GM23338 (cell line): ENCODE results near the gene CNTNAP2. TPM values are rescaled to one million over a fixed set of nuclear protein-coding genes. Genes with fewer than 3 reads are reported as not detected.

Experiments used
- ATAC-seq: fragments of 200-7000 bp; cut with Tn5 transposase; 3 replicates; pipeline ENCODE4 v1.9.1; 2020
- DNase-seq: peaks from one replicate; pipeline ENCODE4 v3.0.0-alpha.2; 2015; ENCODE audit warnings: low spot score
- H2AFZ ChIP-seq: fragments of 200-600 bp; sonication (generic); 2 replicates; pipeline ENCODE4 v1.8.0; 2016; ENCODE audit warnings: antibody characterized with exemption, mild to moderate bottlenecking, moderate library complexity
- H3F3A ChIP-seq: fragments of 200-600 bp; sonication (generic); replicated peaks from 2 replicates; pipeline ENCODE4 v1.8.0; 2017; ENCODE audit warnings: antibody characterized with exemption, mixed run types, low read depth
- H3K27ac ChIP-seq: fragments of 200-600 bp; sonication (generic); 2 replicates; pipeline ENCODE4 v1.6.1; 2016; ENCODE audit warnings: low read depth
- H3K27me3 ChIP-seq: fragments of 200-600 bp; sonication (generic); 2 replicates; pipeline ENCODE4 v1.8.0; 2016; ENCODE audit warnings: mild to moderate bottlenecking, mixed run types, moderate library complexity; ENCODE audit not compliant: insufficient read depth
- H3K36me3 ChIP-seq: fragments of 200-600 bp; sonication (generic); 2 replicates; pipeline ENCODE4 v1.8.0; 2016; ENCODE audit warnings: mild to moderate bottlenecking; ENCODE audit not compliant: insufficient read depth
- H3K4me1 ChIP-seq: fragments of 200-600 bp; sonication (generic); 2 replicates; pipeline ENCODE4 v1.8.0; 2016; ENCODE audit warnings: mild to moderate bottlenecking, moderate library complexity; ENCODE audit not compliant: insufficient read depth
- H3K4me2 ChIP-seq: fragments of 200-600 bp; sonication (generic); 2 replicates; pipeline ENCODE4 v1.7.1; 2017; ENCODE audit warnings: mixed run types
- H3K4me3 ChIP-seq: fragments of 200-600 bp; sonication (generic); 2 replicates; pipeline ENCODE4 v1.6.1; 2016; ENCODE audit warnings: mixed run types
- H3K79me2 ChIP-seq: fragments of 200-600 bp; sonication (generic); replicated peaks from 2 replicates; pipeline ENCODE4 v1.8.0; 2017; ENCODE audit warnings: mild to moderate bottlenecking; ENCODE audit not compliant: insufficient read depth
- H3K9me2 ChIP-seq: fragments of 200-600 bp; sonication (generic); 2 replicates; pipeline ENCODE4 v1.8.0; 2017; ENCODE audit not compliant: insufficient read depth
- H4K20me1 ChIP-seq: fragments of 200-600 bp; sonication (generic); replicated peaks from 2 replicates; pipeline ENCODE4 v1.8.0; 2017; ENCODE audit warnings: mild to moderate bottlenecking; ENCODE audit not compliant: insufficient read depth
- H3K27ac Mint-ChIP-seq: 2 replicates; pipeline ENCODE4 v1.8.0; 2020; ENCODE audit warnings: inconsistent platforms, mild to moderate bottlenecking, moderate library complexity, mixed read lengths
- H3K27me3 Mint-ChIP-seq: 3 replicates; pipeline ENCODE4 v1.8.0; 2022; ENCODE audit warnings: low read depth, mild to moderate bottlenecking, moderate library complexity, mixed read lengths, inconsistent platforms; ENCODE audit not compliant: insufficient read depth, poor library complexity
- H3K36me3 Mint-ChIP-seq: 3 replicates; pipeline ENCODE4 v1.8.0; 2021; ENCODE audit warnings: low read depth, mild to moderate bottlenecking, inconsistent platforms, moderate library complexity, mixed read lengths
- H3K4me1 Mint-ChIP-seq: 3 replicates; pipeline ENCODE4 v1.8.0; 2020; ENCODE audit warnings: mild to moderate bottlenecking, inconsistent platforms, mixed read lengths
- H3K4me3 Mint-ChIP-seq: 3 replicates; pipeline ENCODE4 v1.8.0; 2021; ENCODE audit warnings: moderate library complexity, mild to moderate bottlenecking, inconsistent platforms, mixed read lengths
- H3K9me3 Mint-ChIP-seq: 3 replicates; pipeline ENCODE4 v1.8.0; 2020; ENCODE audit warnings: moderate library complexity, mild to moderate bottlenecking, inconsistent platforms, mixed read lengths
- EZH2 ChIP-seq: fragments of 200-600 bp; sonication (generic); IDR thresholded peaks from one replicate; pipeline ENCODE4 v1.8.0; 2017; ENCODE audit warnings: antibody characterized with exemption, mild to moderate bottlenecking, low read depth; ENCODE audit not compliant: unreplicated experiment
- JUNB ChIP-seq: IDR thresholded peaks from one replicate; pipeline ENCODE4 v1.6.1; 2016; ENCODE audit warnings: antibody characterized with exemption; ENCODE audit not compliant: unreplicated experiment
- NANOG ChIP-seq: IDR thresholded peaks from 2 replicates; pipeline ENCODE4 v1.6.1; 2016; ENCODE audit warnings: antibody characterized with exemption, borderline replicate concordance
- POLR2AphosphoS5 ChIP-seq: IDR thresholded peaks from 2 replicates; pipeline ENCODE4 v1.6.1; 2016; ENCODE audit warnings: antibody characterized with exemption, low read depth
- ZNF114 ChIP-seq: fragments of 250-450 bp; sonication (Bioruptor Pico); IDR thresholded peaks from 2 replicates; pipeline ENCODE4 v1.5.0; 2020; ENCODE audit warnings: mild to moderate bottlenecking, moderate library complexity
- polyA plus RNA-seq: library from polyadenylated mRNA; unstranded; fragments of >200 nt; fragmentation: Nextera tagmentation; extraction: Ambion mirVana; gene quantifications from 2 replicates; pipeline ENCODE4 v1.2.1, GENCODE V29; 2016
- total RNA-seq: library from RNA; depleted of rRNA; stranded (reverse); fragments of >200 nt; shearing (Covaris generic); gene quantifications from 2 replicates; pipeline ENCODE4 v1.2.3, GENCODE V29; 2014
- TF ChIP-seq, protein P1 (sequence below): IDR thresholded peaks from one replicate; pipeline ENCODE4 v1.6.1; 2018; ENCODE audit warnings: antibody characterized with exemption; ENCODE audit not compliant: unreplicated experiment
- TF ChIP-seq, protein P2 (sequence below): fragments of 250-450 bp; sonication (Bioruptor Pico); IDR thresholded peaks from 2 replicates; pipeline ENCODE4 v1.5.0; 2020; ENCODE audit warnings: mild to moderate bottlenecking, moderate library complexity
- TF ChIP-seq, protein P3 (sequence below): IDR thresholded peaks from 2 replicates; pipeline ENCODE4 v1.6.1; 2016; ENCODE audit warnings: antibody characterized with exemption
- TF ChIP-seq, protein P4 (sequence below), 2 experiments: fragments of 200-600 bp in 1 of 2; sonication (generic) in 1 of 2; conservative IDR thresholded peaks; 2 replicates each; pipeline versions ENCODE4 v1.5.1 to v1.6.1; 2016 to 2017; ENCODE audit warnings: antibody characterized with exemption in 2 of 2, low read depth in 2 of 2, mild to moderate bottlenecking in 2 of 2, moderate library complexity in 1 of 2

Gene CNTNAP2
- total and polyA plus RNA-seq, 2 experiments from 2014 or later = 38.2 to 61.3 TPM

DNA sequence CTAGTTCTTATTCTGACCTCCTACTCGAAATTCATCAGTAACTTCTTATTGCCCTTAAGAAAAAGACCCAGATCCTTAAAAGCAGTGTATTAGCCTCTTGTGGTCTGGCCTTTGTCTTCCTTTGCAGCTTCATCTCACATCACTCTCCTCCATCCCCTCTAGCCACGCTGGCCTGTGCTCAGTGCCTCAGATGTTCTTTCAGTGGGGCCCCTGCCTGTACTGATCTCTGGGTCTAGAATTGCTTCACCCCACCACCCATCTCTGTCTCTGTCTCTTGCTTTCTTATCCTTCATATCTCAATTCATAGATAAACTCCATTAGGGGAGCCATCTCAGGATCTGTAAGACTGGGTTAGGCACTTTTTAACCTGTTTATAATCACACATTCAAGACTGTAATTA is 1295.5 kb downstream of the CNTNAP2 start (continued):
- no peak for TF ChIP-seq JUNB

DNA sequence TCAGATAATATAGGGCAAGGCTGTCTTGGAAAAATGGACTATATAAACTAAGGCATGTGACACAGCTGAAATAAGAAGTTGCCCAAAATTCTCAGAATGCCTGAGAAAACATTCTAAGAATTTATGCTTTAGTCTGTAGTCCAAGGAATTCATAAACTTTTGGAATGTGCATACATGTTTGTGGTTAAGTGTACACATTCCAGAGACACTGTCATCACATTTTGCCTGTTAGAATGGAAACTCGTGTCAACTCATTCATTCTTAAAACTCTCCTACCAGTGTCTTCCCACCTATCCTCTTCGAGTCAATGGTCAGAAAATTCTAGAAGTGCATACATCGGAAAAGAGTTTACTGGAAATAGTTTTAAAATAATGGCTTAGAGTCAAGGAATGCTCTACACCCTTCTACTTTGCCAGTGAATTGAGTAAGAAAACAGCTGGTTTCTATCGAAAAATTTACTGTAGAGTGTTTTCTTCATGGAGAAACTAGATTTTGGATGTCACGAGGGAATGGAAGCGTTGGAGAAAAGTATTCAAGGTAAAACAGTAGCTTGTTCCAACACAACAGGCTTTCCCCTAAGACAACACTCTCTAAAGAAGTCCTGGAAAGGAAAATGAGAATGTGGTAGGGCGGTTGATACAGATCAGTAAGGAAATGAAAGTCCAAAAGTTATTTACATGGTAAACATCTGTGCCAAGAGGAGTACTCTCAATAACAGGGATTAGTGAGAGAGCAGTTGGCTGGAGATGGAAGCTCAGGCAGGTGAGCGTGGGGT is 1296.4 kb downstream of the CNTNAP2 start:
- H3K36me3 ChIP-seq = no peaks in the 10 kb centered on the region
- Mint-ChIP-seq H3K4me3 (no peak overlapping the region), H3K27ac (no peak overlapping the region), H3K27me3 (no peaks in the 10 kb centered on the region), H3K9me3 (peaks cover 44% of the 10 kb centered on the region), H3K4me1 (no peaks in the 10 kb centered on the region), H3K36me3 (no peaks in the 10 kb centered on the region; the same call in 2 of the 3 replicates)
- H3F3A ChIP-seq = no peaks in the 10 kb centered on the region
- H3K4me2 ChIP-seq = no peak overlapping the region
- no peak overlapping the region for H3K27ac ChIP-seq
- H4K20me1 ChIP-seq = no peaks in the 10 kb centered on the region
- no peak for DNase-seq
- no peaks in the 10 kb centered on the region for H3K4me1 ChIP-seq
- no peak for ATAC-seq
- no peaks in the 10 kb centered on the region for H3K27me3 ChIP-seq
- no peak overlapping the region for H2AFZ ChIP-seq
- H3K79me2 ChIP-seq = no peaks in the 10 kb centered on the region
- H3K9me2 ChIP-seq = no peaks in the 10 kb centered on the region; the same call in 1 of the 2 replicates
- H3K4me3 ChIP-seq = no peak overlapping the region
- TF ChIP-seq, protein P1, sequence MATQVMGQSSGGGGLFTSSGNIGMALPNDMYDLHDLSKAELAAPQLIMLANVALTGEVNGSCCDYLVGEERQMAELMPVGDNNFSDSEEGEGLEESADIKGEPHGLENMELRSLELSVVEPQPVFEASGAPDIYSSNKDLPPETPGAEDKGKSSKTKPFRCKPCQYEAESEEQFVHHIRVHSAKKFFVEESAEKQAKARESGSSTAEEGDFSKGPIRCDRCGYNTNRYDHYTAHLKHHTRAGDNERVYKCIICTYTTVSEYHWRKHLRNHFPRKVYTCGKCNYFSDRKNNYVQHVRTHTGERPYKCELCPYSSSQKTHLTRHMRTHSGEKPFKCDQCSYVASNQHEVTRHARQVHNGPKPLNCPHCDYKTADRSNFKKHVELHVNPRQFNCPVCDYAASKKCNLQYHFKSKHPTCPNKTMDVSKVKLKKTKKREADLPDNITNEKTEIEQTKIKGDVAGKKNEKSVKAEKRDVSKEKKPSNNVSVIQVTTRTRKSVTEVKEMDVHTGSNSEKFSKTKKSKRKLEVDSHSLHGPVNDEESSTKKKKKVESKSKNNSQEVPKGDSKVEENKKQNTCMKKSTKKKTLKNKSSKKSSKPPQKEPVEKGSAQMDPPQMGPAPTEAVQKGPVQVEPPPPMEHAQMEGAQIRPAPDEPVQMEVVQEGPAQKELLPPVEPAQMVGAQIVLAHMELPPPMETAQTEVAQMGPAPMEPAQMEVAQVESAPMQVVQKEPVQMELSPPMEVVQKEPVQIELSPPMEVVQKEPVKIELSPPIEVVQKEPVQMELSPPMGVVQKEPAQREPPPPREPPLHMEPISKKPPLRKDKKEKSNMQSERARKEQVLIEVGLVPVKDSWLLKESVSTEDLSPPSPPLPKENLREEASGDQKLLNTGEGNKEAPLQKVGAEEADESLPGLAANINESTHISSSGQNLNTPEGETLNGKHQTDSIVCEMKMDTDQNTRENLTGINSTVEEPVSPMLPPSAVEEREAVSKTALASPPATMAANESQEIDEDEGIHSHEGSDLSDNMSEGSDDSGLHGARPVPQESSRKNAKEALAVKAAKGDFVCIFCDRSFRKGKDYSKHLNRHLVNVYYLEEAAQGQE = no peak
- TF ChIP-seq, protein P2, sequence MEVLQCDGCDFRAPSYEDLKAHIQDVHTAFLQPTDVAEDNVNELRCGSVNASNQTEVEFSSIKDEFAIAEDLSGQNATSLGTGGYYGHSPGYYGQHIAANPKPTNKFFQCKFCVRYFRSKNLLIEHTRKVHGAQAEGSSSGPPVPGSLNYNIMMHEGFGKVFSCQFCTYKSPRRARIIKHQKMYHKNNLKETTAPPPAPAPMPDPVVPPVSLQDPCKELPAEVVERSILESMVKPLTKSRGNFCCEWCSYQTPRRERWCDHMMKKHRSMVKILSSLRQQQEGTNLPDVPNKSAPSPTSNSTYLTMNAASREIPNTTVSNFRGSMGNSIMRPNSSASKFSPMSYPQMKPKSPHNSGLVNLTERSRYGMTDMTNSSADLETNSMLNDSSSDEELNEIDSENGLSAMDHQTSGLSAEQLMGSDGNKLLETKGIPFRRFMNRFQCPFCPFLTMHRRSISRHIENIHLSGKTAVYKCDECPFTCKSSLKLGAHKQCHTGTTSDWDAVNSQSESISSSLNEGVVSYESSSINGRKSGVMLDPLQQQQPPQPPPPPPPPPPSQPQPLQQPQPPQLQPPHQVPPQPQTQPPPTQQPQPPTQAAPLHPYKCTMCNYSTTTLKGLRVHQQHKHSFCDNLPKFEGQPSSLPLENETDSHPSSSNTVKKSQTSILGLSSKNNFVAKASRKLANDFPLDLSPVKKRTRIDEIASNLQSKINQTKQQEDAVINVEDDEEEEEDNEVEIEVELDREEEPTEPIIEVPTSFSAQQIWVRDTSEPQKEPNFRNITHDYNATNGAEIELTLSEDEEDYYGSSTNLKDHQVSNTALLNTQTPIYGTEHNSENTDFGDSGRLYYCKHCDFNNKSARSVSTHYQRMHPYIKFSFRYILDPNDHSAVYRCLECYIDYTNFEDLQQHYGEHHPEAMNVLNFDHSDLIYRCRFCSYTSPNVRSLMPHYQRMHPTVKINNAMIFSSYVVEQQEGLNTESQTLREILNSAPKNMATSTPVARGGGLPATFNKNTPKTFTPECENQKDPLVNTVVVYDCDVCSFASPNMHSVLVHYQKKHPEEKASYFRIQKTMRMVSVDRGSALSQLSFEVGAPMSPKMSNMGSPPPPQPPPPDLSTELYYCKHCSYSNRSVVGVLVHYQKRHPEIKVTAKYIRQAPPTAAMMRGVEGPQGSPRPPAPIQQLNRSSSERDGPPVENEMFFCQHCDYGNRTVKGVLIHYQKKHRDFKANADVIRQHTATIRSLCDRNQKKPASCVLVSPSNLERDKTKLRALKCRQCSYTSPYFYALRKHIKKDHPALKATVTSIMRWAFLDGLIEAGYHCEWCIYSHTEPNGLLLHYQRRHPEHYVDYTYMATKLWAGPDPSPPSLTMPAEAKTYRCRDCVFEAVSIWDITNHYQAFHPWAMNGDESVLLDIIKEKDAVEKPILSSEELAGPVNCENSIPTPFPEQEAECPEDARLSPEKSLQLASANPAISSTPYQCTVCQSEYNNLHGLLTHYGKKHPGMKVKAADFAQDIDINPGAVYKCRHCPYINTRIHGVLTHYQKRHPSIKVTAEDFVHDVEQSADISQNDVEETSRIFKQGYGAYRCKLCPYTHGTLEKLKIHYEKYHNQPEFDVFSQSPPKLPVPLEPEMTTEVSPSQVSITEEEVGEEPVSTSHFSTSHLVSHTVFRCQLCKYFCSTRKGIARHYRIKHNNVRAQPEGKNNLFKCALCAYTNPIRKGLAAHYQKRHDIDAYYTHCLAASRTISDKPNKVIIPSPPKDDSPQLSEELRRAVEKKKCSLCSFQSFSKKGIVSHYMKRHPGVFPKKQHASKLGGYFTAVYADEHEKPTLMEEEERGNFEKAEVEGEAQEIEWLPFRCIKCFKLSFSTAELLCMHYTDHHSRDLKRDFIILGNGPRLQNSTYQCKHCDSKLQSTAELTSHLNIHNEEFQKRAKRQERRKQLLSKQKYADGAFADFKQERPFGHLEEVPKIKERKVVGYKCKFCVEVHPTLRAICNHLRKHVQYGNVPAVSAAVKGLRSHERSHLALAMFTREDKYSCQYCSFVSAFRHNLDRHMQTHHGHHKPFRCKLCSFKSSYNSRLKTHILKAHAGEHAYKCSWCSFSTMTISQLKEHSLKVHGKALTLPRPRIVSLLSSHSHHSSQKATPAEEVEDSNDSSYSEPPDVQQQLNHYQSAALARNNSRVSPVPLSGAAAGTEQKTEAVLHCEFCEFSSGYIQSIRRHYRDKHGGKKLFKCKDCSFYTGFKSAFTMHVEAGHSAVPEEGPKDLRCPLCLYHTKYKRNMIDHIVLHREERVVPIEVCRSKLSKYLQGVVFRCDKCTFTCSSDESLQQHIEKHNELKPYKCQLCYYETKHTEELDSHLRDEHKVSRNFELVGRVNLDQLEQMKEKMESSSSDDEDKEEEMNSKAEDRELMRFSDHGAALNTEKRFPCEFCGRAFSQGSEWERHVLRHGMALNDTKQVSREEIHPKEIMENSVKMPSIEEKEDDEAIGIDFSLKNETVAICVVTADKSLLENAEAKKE (CRISPR knock-in tag) = no peak
- TF ChIP-seq, protein P3, sequence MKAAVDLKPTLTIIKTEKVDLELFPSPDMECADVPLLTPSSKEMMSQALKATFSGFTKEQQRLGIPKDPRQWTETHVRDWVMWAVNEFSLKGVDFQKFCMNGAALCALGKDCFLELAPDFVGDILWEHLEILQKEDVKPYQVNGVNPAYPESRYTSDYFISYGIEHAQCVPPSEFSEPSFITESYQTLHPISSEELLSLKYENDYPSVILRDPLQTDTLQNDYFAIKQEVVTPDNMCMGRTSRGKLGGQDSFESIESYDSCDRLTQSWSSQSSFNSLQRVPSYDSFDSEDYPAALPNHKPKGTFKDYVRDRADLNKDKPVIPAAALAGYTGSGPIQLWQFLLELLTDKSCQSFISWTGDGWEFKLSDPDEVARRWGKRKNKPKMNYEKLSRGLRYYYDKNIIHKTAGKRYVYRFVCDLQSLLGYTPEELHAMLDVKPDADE = no peak
- TF ChIP-seq JUNB = no peak
- no peak for TF ChIP-seq EZH2
- TF ChIP-seq, protein P4, sequence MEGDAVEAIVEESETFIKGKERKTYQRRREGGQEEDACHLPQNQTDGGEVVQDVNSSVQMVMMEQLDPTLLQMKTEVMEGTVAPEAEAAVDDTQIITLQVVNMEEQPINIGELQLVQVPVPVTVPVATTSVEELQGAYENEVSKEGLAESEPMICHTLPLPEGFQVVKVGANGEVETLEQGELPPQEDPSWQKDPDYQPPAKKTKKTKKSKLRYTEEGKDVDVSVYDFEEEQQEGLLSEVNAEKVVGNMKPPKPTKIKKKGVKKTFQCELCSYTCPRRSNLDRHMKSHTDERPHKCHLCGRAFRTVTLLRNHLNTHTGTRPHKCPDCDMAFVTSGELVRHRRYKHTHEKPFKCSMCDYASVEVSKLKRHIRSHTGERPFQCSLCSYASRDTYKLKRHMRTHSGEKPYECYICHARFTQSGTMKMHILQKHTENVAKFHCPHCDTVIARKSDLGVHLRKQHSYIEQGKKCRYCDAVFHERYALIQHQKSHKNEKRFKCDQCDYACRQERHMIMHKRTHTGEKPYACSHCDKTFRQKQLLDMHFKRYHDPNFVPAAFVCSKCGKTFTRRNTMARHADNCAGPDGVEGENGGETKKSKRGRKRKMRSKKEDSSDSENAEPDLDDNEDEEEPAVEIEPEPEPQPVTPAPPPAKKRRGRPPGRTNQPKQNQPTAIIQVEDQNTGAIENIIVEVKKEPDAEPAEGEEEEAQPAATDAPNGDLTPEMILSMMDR (conservative IDR thresholded peaks at IDR 0.05; ENCODE audit: low read depth in 2 of 2) = no peak
- no peak for TF ChIP-seq POLR2AphosphoS5
- no peak for TF ChIP-seq NANOG
- no peak for TF ChIP-seq ZNF114 (CRISPR knock-in tag)
